Measurements from ENCODE around the gene CHAD. TPM values are rescaled to one million over a fixed set of nuclear protein-coding genes. Genes with fewer than 3 reads are reported as not detected.

CHAD gene
- polyA plus RNA-seq, 1 of the 3 experiments (the other 2 are of a cell fraction), result not detected

- no peak for TF ChIP-seq FOXM1 (IDR thresholded peaks at IDR 0.05; ENCODE audit: low read depth)
- TF ChIP-seq, protein P1, sequence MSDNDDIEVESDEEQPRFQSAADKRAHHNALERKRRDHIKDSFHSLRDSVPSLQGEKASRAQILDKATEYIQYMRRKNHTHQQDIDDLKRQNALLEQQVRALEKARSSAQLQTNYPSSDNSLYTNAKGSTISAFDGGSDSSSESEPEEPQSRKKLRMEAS (IDR thresholded peaks at IDR 0.05; ENCODE audit: low read depth), result no peak
- TF ChIP-seq, protein P2, sequence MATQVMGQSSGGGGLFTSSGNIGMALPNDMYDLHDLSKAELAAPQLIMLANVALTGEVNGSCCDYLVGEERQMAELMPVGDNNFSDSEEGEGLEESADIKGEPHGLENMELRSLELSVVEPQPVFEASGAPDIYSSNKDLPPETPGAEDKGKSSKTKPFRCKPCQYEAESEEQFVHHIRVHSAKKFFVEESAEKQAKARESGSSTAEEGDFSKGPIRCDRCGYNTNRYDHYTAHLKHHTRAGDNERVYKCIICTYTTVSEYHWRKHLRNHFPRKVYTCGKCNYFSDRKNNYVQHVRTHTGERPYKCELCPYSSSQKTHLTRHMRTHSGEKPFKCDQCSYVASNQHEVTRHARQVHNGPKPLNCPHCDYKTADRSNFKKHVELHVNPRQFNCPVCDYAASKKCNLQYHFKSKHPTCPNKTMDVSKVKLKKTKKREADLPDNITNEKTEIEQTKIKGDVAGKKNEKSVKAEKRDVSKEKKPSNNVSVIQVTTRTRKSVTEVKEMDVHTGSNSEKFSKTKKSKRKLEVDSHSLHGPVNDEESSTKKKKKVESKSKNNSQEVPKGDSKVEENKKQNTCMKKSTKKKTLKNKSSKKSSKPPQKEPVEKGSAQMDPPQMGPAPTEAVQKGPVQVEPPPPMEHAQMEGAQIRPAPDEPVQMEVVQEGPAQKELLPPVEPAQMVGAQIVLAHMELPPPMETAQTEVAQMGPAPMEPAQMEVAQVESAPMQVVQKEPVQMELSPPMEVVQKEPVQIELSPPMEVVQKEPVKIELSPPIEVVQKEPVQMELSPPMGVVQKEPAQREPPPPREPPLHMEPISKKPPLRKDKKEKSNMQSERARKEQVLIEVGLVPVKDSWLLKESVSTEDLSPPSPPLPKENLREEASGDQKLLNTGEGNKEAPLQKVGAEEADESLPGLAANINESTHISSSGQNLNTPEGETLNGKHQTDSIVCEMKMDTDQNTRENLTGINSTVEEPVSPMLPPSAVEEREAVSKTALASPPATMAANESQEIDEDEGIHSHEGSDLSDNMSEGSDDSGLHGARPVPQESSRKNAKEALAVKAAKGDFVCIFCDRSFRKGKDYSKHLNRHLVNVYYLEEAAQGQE (IDR thresholded peaks at IDR 0.05; ENCODE audit: low read depth, low read length), result no peak
Observed at GRCh38 chr17:50502301-50502990, 33.8 kb upstream of the CHAD start (continued).

DNA sequence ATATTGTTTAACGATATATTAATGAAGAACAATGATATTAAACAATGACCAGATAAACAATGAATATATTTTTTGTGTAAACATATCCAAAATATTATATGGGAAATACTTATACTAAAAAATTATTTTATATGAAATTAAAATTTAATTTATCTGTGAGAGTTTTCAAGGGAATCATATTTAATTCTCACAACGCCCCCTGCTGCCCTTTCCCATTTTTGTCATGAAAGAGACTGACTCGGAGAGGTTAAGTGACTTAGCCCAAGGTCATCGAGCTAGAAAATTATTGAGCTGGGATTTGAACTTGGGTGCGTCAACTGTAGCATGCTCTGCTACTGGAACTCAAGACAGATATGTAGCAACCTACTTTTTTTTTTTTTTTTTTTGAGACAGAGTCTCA, 32.4 kb upstream of the CHAD start:
- ChIA-PET POLR2A (no interaction called here), CTCF (interaction anchor here (0.6 to 13.3 kb wide), 34 partner anchors 9 to 481 kb away, joined by 3 to 183 read pairs (median 4); partner anchors contain the start of genes RSAD1 and SPATA20)
- no peaks in the 10 kb centered on the region for H4K20me1 ChIP-seq (ENCODE audit: insufficient read depth)
- no peaks in the 10 kb centered on the region for H3K79me2 ChIP-seq (ENCODE audit: insufficient read depth)
- peak; percentile 55 for DNase-seq
- TF ChIP-seq MEF2A (IDR thresholded peaks at IDR 0.05; ENCODE audit: borderline replicate concordance, low read depth) (no peak), FOXJ3 (CRISPR knock-in tag; IDR thresholded peaks at IDR 0.05) (no peak), TCF12 (IDR thresholded peaks at IDR 0.05) (no peak), SMC3 (IDR thresholded peaks at IDR 0.05; ENCODE audit: low read depth, low read length) (no peak; the same call in 1 of the 2 replicates), CHD2 (IDR thresholded peaks at IDR 0.05; ENCODE audit: low read length, partially characterized antibody) (no peak), RXRA (IDR thresholded peaks at IDR 0.05; ENCODE audit: borderline replicate concordance, low read depth) (no peak), RAD21 (IDR thresholded peaks at IDR 0.05; ENCODE audit: low read length) (peak; percentile 53), RFX5 (IDR thresholded peaks at IDR 0.05; ENCODE audit: low read length) (no peak), CTCF (IDR thresholded peaks at IDR 0.05) (peak; percentile 69), NRF1 (IDR thresholded peaks at IDR 0.05; ENCODE audit: low read depth, low read length) (no peak)
- TF ChIP-seq, protein P3, sequence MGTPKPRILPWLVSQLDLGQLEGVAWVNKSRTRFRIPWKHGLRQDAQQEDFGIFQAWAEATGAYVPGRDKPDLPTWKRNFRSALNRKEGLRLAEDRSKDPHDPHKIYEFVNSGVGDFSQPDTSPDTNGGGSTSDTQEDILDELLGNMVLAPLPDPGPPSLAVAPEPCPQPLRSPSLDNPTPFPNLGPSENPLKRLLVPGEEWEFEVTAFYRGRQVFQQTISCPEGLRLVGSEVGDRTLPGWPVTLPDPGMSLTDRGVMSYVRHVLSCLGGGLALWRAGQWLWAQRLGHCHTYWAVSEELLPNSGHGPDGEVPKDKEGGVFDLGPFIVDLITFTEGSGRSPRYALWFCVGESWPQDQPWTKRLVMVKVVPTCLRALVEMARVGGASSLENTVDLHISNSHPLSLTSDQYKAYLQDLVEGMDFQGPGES (IDR thresholded peaks at IDR 0.05; ENCODE audit: low read depth, low read length), result no peak
- TF ChIP-seq, protein P2 (IDR thresholded peaks at IDR 0.05; ENCODE audit: low read depth, low read length), result no peak
- TF ChIP-seq, protein P4, sequence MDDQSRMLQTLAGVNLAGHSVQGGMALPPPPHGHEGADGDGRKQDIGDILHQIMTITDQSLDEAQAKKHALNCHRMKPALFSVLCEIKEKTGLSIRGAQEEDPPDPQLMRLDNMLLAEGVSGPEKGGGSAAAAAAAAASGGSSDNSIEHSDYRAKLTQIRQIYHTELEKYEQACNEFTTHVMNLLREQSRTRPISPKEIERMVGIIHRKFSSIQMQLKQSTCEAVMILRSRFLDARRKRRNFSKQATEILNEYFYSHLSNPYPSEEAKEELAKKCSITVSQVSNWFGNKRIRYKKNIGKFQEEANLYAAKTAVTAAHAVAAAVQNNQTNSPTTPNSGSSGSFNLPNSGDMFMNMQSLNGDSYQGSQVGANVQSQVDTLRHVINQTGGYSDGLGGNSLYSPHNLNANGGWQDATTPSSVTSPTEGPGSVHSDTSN (IDR thresholded peaks at IDR 0.05), result no peak
- TF ChIP-seq, protein P1 (IDR thresholded peaks at IDR 0.05; ENCODE audit: low read depth), result no peak
- no peaks in the 10 kb centered on the region for H3K9me3 ChIP-seq
- peaks cover 10% of the 10 kb centered on the region for H3F3A ChIP-seq (replicated peaks; ENCODE audit: insufficient read depth)
- WGBS (ENCODE audit: low lambda C conversion rate), result 31% methylated on average over 5 of the region's 5 CpGs
- no peak overlapping the region for H3K4me3 ChIP-seq (ENCODE audit: low read depth in 2 of 2, low read length in 1 of 2)
- no peak overlapping the region for H3K4me2 ChIP-seq
- H3K27ac ChIP-seq (ENCODE audit: low read depth in 2 of 2, low read length in 1 of 2), result no peak overlapping the region
- H3K9ac ChIP-seq, result no peak overlapping the region
- no peaks in the 10 kb centered on the region for H3K27me3 ChIP-seq (ENCODE audit: insufficient read depth)
- H3K36me3 ChIP-seq (replicated peaks in 1 of 2; ENCODE audit: control insufficient read depth in 1 of 2, insufficient read depth in 2 of 2, low read length in 1 of 2), result no peaks in the 10 kb centered on the region
- no peaks in the 10 kb centered on the region for H3K4me1 ChIP-seq (ENCODE audit: control insufficient read depth in 1 of 2, insufficient read depth in 2 of 2, low read depth in 1 of 2, low read length in 1 of 2)
- no peaks in the 10 kb centered on the region for H3K9me2 ChIP-seq
- no peak overlapping the region for H2AFZ ChIP-seq (ENCODE audit: low read depth)
